ENCODE measurements around the gene PLSCR1.

DNA sequence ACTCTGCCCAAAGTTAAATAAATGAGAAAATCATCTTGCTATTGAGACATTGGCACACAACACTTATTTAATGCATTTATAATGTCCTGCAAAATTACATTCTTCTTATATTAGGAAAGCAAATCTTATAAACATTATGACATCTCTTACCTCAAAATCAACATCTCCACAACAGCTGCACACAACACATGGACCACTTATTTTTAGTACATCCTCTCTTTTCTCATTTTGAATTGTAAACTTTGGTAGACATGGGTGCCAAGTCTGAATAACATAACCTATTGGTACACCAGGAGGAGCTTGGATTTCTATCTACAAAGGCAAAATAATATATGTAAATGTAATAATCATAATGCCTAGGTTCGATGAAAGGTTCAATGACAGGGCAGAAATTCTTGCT, 23.0 kb downstream of the PLSCR1 start:
- TF ChIP-seq, protein P1, sequence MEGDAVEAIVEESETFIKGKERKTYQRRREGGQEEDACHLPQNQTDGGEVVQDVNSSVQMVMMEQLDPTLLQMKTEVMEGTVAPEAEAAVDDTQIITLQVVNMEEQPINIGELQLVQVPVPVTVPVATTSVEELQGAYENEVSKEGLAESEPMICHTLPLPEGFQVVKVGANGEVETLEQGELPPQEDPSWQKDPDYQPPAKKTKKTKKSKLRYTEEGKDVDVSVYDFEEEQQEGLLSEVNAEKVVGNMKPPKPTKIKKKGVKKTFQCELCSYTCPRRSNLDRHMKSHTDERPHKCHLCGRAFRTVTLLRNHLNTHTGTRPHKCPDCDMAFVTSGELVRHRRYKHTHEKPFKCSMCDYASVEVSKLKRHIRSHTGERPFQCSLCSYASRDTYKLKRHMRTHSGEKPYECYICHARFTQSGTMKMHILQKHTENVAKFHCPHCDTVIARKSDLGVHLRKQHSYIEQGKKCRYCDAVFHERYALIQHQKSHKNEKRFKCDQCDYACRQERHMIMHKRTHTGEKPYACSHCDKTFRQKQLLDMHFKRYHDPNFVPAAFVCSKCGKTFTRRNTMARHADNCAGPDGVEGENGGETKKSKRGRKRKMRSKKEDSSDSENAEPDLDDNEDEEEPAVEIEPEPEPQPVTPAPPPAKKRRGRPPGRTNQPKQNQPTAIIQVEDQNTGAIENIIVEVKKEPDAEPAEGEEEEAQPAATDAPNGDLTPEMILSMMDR (IDR thresholded peaks at IDR 0.05): no peak
- no peak for TF ChIP-seq POLR2A (IDR thresholded peaks at IDR 0.05)
